ENCODE measurements around the gene COL6A3. TPM values are rescaled to one million over a fixed set of nuclear protein-coding genes. Genes with fewer than 3 reads are reported as not detected.

Gene COL6A3
- total RNA-seq, 1 experiment from 2014 or later = 0.81 TPM

GRCh38 chr2:237449193-237449881 lies 35.4 kb upstream of the COL6A3 start:
- H3K27ac Mint-ChIP-seq = no peak overlapping the region; a peak in 1 of 7 replicates
- no peak overlapping the region for H2BK20ac ChIP-seq (ENCODE audit: low read depth, low read length, poor library complexity, severe bottlenecking)
- H3K79me1 ChIP-seq (ENCODE audit: insufficient read depth, low read depth, low read length, poor library complexity, severe bottlenecking) = no peaks in the 10 kb centered on the region
- TF ChIP-seq CTCF (conservative IDR thresholded peaks at IDR 0.05) = no peak
- H3K9ac ChIP-seq (ENCODE audit: extremely low read depth, insufficient read length, low read length) = no peak overlapping the region
- H3K36me3 Mint-ChIP-seq (ENCODE audit: insufficient read depth in 1 of 3, low read depth in 3 of 3) = no peaks in the 10 kb centered on the region
- peaks cover 7% of the 10 kb centered on the region; the same call in 1 of the 2 replicates for H3K4me1 ChIP-seq (ENCODE audit: insufficient read depth, low read length)
- H2BK5ac ChIP-seq (ENCODE audit: insufficient read length, low read length) = no peak overlapping the region
- H3K18ac ChIP-seq (ENCODE audit: insufficient read length, low read depth, low read length) = no peak overlapping the region
- H2BK12ac ChIP-seq (ENCODE audit: insufficient read length, low read depth, low read length) = no peak overlapping the region
- H3K27me3 Mint-ChIP-seq (ENCODE audit: low read depth) = peaks cover 42% of the 10 kb centered on the region
- no peak overlapping the region for H3K14ac ChIP-seq (ENCODE audit: insufficient read depth, low read length)
- H2AK5ac ChIP-seq (ENCODE audit: insufficient read length, low read length) = no peak overlapping the region
- no peak overlapping the region for H3K4ac ChIP-seq (ENCODE audit: low read depth, low read length)
- peaks cover 0 to under 1% of the 10 kb centered on the region in 2 experiments; a peak in 1 of 5 replicates for H3K9me3 Mint-ChIP-seq
- no peak overlapping the region for H2BK15ac ChIP-seq (ENCODE audit: low read depth, low read length)
- no peak overlapping the region for H2BK120ac ChIP-seq (ENCODE audit: low read depth, low read length, poor library complexity, severe bottlenecking)
- no peak for DNase-seq
- no peak overlapping the region for H3K4me2 ChIP-seq (ENCODE audit: insufficient read depth, insufficient read length, low read length)
- peaks cover 15 to 16% of the 10 kb centered on the region in 2 experiments for H3K4me1 Mint-ChIP-seq
- H3K79me2 ChIP-seq (ENCODE audit: insufficient read depth, low read length) = no peaks in the 10 kb centered on the region
- H4K8ac ChIP-seq (replicated peaks; ENCODE audit: insufficient read length, low read depth, low read length) = no peak overlapping the region
- no peaks in the 10 kb centered on the region for H4K20me1 ChIP-seq (ENCODE audit: control insufficient read depth, insufficient read depth, insufficient read length)
- no peak overlapping the region for H3K27ac ChIP-seq (ENCODE audit: insufficient read length, low read depth, low read length)
- peak overlapping the region in 1 of 2 experiments; percentile 32; a peak in 2 of 5 replicates for H3K4me3 Mint-ChIP-seq
- H3K56ac ChIP-seq (ENCODE audit: insufficient read length, low read depth, low read length) = no peak overlapping the region
- no peak overlapping the region for H2AFZ ChIP-seq (ENCODE audit: low read length)
- no peak overlapping the region for H3T11ph ChIP-seq (ENCODE audit: low read length)
- WGBS (ENCODE audit: extremely low coverage, insufficient read length, low lambda C conversion rate) = no CpG with 5 or more reads among the region's 13 CpGs
- no peak overlapping the region for H4K5ac ChIP-seq (ENCODE audit: insufficient read length, low read depth, low read length)
- H3K23ac ChIP-seq (ENCODE audit: insufficient read length, low read depth, low read length) = no peak overlapping the region
- H3K9me3 ChIP-seq (ENCODE audit: control insufficient read depth, low read depth, low read length) = no peaks in the 10 kb centered on the region
- no peaks in the 10 kb centered on the region for H3K23me2 ChIP-seq (ENCODE audit: insufficient read length, low read depth, low read length, poor library complexity, severe bottlenecking)
- H3K27me3 ChIP-seq (ENCODE audit: insufficient read depth, low read length) = no peaks in the 10 kb centered on the region
- H4K91ac ChIP-seq (ENCODE audit: insufficient read length, low read depth, low read length) = no peak overlapping the region

All from H9 (cell line).